Measurements from ENCODE around the gene TAF10. TPM values are rescaled to one million over a fixed set of nuclear protein-coding genes. Genes with fewer than 3 reads are reported as not detected.

Gene TAF10
- total RNA-seq, 1 experiment from 2014 or later, result 254 TPM

GRCh38 chr11:6584528-6584927 is 27.5 kb downstream of the TAF10 start:
- DNase-seq (ENCODE audit: low read depth), result no peak

GRCh38 chr11:6583584-6583983 is 28.4 kb downstream of the TAF10 start:
- no peak for DNase-seq (ENCODE audit: low read depth)

- DNase-seq (ENCODE audit: low read depth), result no peak
These were observed 32.3 kb downstream of the TAF10 start for GRCh38 chr11:6579681-6580080.

- no peak for DNase-seq (ENCODE audit: low read depth)
These were observed 33.9 kb downstream of the TAF10 start for GRCh38 chr11:6578134-6578533.

- peak; percentile 17 for DNase-seq (ENCODE audit: low read depth)
These were observed 35.3 kb downstream of the TAF10 start for GRCh38 chr11:6576471-6577373.

- no peak for DNase-seq (ENCODE audit: low read depth)
These were observed 37.0 kb downstream of the TAF10 start for GRCh38 chr11:6574816-6575715.

- peak; percentile 42 for DNase-seq (ENCODE audit: low read depth)
These were observed 39.8 kb downstream of the TAF10 start for GRCh38 chr11:6572215-6572614.

- no peak for DNase-seq (ENCODE audit: low read depth)
These were observed 40.5 kb downstream of the TAF10 start for GRCh38 chr11:6571434-6572008.

- no peak for DNase-seq (ENCODE audit: low read depth)
These were observed 41.2 kb downstream of the TAF10 start for GRCh38 chr11:6570691-6571427.

- DNase-seq (ENCODE audit: low read depth), result no peak
These were observed 42.3 kb downstream of the TAF10 start for GRCh38 chr11:6569706-6570105.

- DNase-seq (ENCODE audit: low read depth), result peak; percentile 55
These were observed 43.7 kb downstream of the TAF10 start for GRCh38 chr11:6568191-6568918.

- no peak for DNase-seq (ENCODE audit: low read depth)
These were observed 44.7 kb downstream of the TAF10 start for GRCh38 chr11:6567371-6567745.

- no peak for DNase-seq (ENCODE audit: low read depth)
These were observed 45.2 kb downstream of the TAF10 start for GRCh38 chr11:6566704-6567370.

GRCh38 chr11:6565988-6566703 is 45.9 kb downstream of the TAF10 start:
- DNase-seq (ENCODE audit: low read depth), result no peak

GRCh38 chr11:6565325-6565724 is 46.7 kb downstream of the TAF10 start:
- DNase-seq (ENCODE audit: low read depth), result no peak

GRCh38 chr11:6563667-6564066 is 48.3 kb downstream of the TAF10 start:
- no peak for DNase-seq (ENCODE audit: low read depth)

- DNase-seq (ENCODE audit: low read depth), result no peak
These were observed 48.8 kb downstream of the TAF10 start for GRCh38 chr11:6563121-6563619.

GRCh38 chr11:6561288-6561687 is 50.7 kb downstream of the TAF10 start:
- no peak for DNase-seq (ENCODE audit: low read depth)
